Measurements from ENCODE around the gene FAM53B. TPM values are rescaled to one million over a fixed set of nuclear protein-coding genes. Genes with fewer than 3 reads are reported as not detected.

FAM53B gene
- total RNA-seq, 1 experiment from 2014 or later: 13.7 TPM

- no TSS peak for BruUV-seq (replicated peaks)
- Mint-ChIP-seq H3K4me3 (ENCODE audit: unreplicated experiment) (no peak overlapping the region), H3K27ac (ENCODE audit: unreplicated experiment) (no peak overlapping the region), H3K27me3 (ENCODE audit: insufficient read depth, unreplicated experiment) (no peaks in the 10 kb centered on the region), H3K9me3 (ENCODE audit: unreplicated experiment) (no peaks in the 10 kb centered on the region), H3K36me3 (ENCODE audit: insufficient read depth, unreplicated experiment) (peaks cover 6% of the 10 kb centered on the region), H3K4me1 (ENCODE audit: low read depth, unreplicated experiment) (no peaks in the 10 kb centered on the region)
- no peaks in the 10 kb centered on the region for H3K9me3 ChIP-seq
- intact Hi-C loops (cut with micrococcal nuclease; ENCODE audit: unreplicated experiment): no loop called here
- DNase-seq: no peak
- CTCF ChIA-PET: interaction anchor here (2.1 kb wide), 1 partner anchor 25 kb away, joined by 5 read pairs; no protein-coding TSS in a partner anchor
- no peaks in the 10 kb centered on the region for H3K27me3 ChIP-seq (replicated peaks; ENCODE audit: control insufficient read depth, insufficient read depth, low read length)
- H3K36me3 ChIP-seq (ENCODE audit: control insufficient read depth, insufficient read depth, low read length): no peaks in the 10 kb centered on the region; the same call in 1 of the 2 replicates
- H3K4me1 ChIP-seq: no peaks in the 10 kb centered on the region
- no peak overlapping the region for H3K4me3 ChIP-seq (ENCODE audit: low read depth, low read length)
- TF ChIP-seq, protein P1, sequence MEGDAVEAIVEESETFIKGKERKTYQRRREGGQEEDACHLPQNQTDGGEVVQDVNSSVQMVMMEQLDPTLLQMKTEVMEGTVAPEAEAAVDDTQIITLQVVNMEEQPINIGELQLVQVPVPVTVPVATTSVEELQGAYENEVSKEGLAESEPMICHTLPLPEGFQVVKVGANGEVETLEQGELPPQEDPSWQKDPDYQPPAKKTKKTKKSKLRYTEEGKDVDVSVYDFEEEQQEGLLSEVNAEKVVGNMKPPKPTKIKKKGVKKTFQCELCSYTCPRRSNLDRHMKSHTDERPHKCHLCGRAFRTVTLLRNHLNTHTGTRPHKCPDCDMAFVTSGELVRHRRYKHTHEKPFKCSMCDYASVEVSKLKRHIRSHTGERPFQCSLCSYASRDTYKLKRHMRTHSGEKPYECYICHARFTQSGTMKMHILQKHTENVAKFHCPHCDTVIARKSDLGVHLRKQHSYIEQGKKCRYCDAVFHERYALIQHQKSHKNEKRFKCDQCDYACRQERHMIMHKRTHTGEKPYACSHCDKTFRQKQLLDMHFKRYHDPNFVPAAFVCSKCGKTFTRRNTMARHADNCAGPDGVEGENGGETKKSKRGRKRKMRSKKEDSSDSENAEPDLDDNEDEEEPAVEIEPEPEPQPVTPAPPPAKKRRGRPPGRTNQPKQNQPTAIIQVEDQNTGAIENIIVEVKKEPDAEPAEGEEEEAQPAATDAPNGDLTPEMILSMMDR (IDR thresholded peaks at IDR 0.05; ENCODE audit: insufficient read depth in 1 of 2, low read depth in 1 of 2, low read length in 1 of 2, severe bottlenecking in 1 of 2, unreplicated experiment in 1 of 2): no peak
- POLR2A ChIA-PET: no interaction called here
These were observed 27.0 kb downstream of the FAM53B start for GRCh38 chr10:124717041-124717757.

- Mint-ChIP-seq H3K4me1 (ENCODE audit: low read depth, unreplicated experiment) (no peaks in the 10 kb centered on the region), H3K4me3 (ENCODE audit: unreplicated experiment) (no peak overlapping the region), H3K36me3 (ENCODE audit: insufficient read depth, unreplicated experiment) (peaks cover 6% of the 10 kb centered on the region), H3K27me3 (ENCODE audit: insufficient read depth, unreplicated experiment) (no peaks in the 10 kb centered on the region), H3K27ac (ENCODE audit: unreplicated experiment) (no peak overlapping the region), H3K9me3 (ENCODE audit: unreplicated experiment) (no peaks in the 10 kb centered on the region)
- Histone ChIP-seq H3K4me1 (no peaks in the 10 kb centered on the region), H3K36me3 (ENCODE audit: control insufficient read depth, insufficient read depth, low read length) (no peaks in the 10 kb centered on the region; the same call in 1 of the 2 replicates), H3K9me3 (no peaks in the 10 kb centered on the region), H3K27me3 (replicated peaks; ENCODE audit: control insufficient read depth, insufficient read depth, low read length) (no peaks in the 10 kb centered on the region), H3K4me3 (ENCODE audit: low read depth, low read length) (no peak overlapping the region)
- DNase-seq: no peak
- TF ChIP-seq, protein P1 (IDR thresholded peaks at IDR 0.05; ENCODE audit: insufficient read depth in 1 of 2, low read depth in 1 of 2, low read length in 1 of 2, severe bottlenecking in 1 of 2, unreplicated experiment in 1 of 2): no peak
- POLR2A ChIA-PET: no interaction called here
- BruUV-seq (replicated peaks): no TSS peak
- CTCF ChIA-PET: interaction anchor here (0.6 to 2.1 kb wide), 2 partner anchors 25 to 228 kb away, joined by 5 read pairs; no protein-coding TSS in a partner anchor
- intact Hi-C loops (cut with micrococcal nuclease; ENCODE audit: unreplicated experiment): no loop called here
These were observed 27.8 kb downstream of the FAM53B start for GRCh38 chr10:124716369-124716768.

DNA sequence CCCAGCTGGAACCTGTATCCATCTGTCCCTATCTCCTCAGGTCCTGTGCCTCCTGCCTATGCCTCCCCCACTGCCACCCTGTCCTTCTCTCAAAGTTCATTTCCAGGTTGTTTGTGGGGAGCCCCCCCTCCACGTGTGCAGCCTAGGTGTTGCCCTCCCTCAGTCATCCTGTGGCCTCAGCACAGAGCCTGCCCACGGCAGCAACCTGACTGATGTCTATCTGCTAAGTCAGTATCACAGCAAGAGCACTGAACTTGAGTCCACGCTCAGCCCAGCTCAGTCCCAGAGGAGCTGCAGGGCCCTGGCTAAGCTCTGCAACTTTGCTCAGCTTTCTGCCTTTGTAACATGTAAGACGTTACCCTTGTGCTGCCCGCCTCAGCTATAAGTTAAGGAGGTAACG, 28.7 kb downstream of the FAM53B start:
- Histone ChIP-seq H3K4me3 (ENCODE audit: low read depth, low read length) (no peak overlapping the region), H3K9me3 (no peaks in the 10 kb centered on the region), H3K4me1 (no peaks in the 10 kb centered on the region), H3K36me3 (ENCODE audit: control insufficient read depth, insufficient read depth, low read length) (no peaks in the 10 kb centered on the region; the same call in 1 of the 2 replicates), H3K27me3 (replicated peaks; ENCODE audit: control insufficient read depth, insufficient read depth, low read length) (no peaks in the 10 kb centered on the region)
- Mint-ChIP-seq H3K9me3 (ENCODE audit: unreplicated experiment) (no peaks in the 10 kb centered on the region), H3K27ac (ENCODE audit: unreplicated experiment) (no peak overlapping the region), H3K36me3 (ENCODE audit: insufficient read depth, unreplicated experiment) (peaks cover 6% of the 10 kb centered on the region), H3K4me1 (ENCODE audit: low read depth, unreplicated experiment) (no peaks in the 10 kb centered on the region), H3K27me3 (ENCODE audit: insufficient read depth, unreplicated experiment) (no peaks in the 10 kb centered on the region), H3K4me3 (ENCODE audit: unreplicated experiment) (no peak overlapping the region)
- no TSS peak for BruUV-seq (replicated peaks)
- no peak for DNase-seq
- TF ChIP-seq, protein P1 (IDR thresholded peaks at IDR 0.05; ENCODE audit: insufficient read depth in 1 of 2, low read depth in 1 of 2, low read length in 1 of 2, severe bottlenecking in 1 of 2, unreplicated experiment in 1 of 2): no peak
- intact Hi-C loops (cut with micrococcal nuclease; ENCODE audit: unreplicated experiment): no loop called here
- POLR2A ChIA-PET: no interaction called here
- CTCF ChIA-PET: interaction anchor here (2.1 kb wide), 1 partner anchor 26 kb away, joined by 5 read pairs; no protein-coding TSS in a partner anchor
